Hepatic stellate cell (primary cell): Measurements from ENCODE around the gene TMEM63A.
"Not testable (repeated sequence)": the region's sequence is repeated elsewhere in the genome, so short reads cannot be mapped to it uniquely, and the experiment has no call there.

ENCODE experiments used
- DNase-seq: peaks from one replicate; pipeline ENCODE4 v3.0.0; 2011; ENCODE audit warnings: low spot score

Gene TMEM63A

DNA sequence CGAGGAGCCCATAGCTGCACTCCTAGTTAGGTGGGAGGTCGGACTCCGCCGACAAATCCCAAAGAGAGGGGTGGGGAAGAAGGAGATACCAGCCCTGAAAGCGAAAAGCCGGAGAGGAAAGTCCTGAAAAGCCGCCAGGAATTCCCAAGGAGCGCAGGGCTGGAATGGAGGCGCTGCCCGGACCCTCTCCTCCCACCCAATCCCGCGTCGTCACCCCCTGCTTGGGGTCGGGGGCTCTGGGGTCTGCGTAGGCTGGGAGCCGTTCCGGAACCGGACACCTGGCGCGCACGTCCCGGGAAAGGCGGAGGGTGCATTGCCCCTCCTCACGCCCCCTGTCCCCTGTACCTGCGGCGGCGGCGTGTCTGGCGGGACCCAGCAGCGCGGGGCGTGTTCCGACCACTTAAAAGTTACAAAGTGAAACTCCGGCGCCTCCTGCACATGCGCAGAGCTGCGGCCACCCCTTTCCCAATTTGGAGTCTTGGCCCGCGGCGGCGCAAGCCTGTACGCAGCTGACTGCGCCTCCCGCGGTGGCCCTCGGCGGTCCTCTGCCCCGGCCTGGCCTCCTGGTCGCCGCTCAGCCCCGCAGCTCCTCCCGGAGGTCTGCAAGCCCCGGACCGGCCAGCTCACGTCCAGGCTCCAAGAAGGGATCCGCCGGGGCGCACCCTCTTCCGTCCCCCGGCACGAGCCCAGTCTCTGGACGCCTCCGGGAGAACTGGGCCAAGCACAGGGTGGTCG, at the start of gene TMEM63A:
TMEM63A (minus strand) TSS at position 422 of the 735 bp plus-strand sequence. CDS start 4,800 bp downstream, outside the sequence.
- DNase-seq: peak; percentile 98

DNA sequence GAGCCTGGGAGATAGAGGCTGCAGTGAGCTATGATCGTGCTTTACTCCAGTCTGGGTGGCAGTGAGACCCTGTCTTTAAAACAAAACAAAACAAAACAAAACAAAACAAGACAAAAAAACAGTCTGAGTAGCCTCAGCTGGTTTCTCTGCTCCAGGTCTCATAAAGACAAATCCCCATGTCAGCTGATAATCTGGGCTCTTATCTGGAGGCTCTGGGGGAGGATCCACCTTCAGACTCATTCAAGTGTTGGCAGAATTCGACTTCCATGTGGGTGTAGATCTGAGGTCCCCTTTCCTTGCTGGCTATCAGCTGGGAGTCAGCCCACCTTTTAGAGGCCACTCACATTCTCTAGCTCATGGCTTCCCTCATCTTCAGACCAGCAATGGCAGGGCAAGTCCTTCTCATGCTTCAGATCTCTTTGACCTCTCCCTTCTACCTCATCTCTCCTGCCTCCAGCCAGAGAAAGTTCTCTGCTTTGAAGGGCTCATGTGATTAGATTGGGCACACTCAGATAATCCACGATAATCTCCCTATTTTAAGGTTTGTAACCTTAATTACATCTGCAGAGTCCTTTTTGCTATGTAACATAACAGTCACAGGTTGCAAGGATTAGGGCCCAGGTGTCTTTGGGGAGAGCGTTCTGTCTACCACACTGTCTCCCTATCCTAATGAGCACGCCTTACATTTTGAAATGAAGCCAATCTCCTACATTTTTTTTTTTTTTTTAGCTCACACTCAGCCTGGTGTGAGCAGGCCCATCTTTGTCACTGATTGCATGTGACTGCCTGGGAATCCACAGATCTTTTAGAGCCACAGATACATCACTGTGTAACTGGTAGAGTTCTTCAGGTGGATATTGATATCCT, 49.3 kb upstream of the TMEM63A start:
- DNase-seq: no peak

DNA sequence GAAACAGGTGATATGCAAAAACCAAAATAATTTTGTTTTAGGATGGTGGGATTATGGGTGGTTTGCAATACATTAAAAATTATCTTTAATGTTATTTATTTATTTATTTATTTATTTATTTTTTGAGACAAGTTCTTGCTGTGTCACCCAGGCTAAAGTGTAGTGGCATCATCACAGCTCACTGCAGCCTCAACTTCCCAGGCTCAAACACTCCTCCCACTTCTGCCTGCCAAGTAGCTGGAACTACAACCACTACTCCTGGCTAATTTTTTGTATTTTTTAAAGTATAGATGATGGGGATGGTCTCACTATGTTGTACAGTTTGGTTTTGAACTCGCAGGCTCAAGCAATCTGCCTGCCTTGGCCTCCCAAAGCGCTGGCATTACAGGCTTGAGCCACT, 48.4 kb upstream of the TMEM63A start:
- no peak for DNase-seq

DNA sequence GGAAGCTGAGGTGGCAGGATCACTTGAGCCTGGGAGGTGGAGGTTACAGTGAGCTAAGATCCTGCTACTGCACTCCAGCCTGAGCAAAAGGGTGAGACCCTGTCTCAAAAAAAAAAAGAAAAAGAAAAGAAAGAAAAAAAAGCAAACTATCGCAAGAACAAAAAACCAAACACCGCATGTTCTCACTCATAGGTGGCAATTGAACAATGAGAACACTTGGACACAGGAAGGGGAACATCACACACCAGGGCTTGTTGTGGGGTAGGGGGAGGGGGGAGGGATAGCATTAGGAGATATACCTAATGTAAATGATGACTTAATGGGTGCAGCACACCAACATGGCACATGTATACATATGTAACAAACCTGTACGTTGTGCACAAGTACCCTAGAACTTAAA, 47.3 kb upstream of the TMEM63A start:
- not testable (repeated sequence) for DNase-seq

DNA sequence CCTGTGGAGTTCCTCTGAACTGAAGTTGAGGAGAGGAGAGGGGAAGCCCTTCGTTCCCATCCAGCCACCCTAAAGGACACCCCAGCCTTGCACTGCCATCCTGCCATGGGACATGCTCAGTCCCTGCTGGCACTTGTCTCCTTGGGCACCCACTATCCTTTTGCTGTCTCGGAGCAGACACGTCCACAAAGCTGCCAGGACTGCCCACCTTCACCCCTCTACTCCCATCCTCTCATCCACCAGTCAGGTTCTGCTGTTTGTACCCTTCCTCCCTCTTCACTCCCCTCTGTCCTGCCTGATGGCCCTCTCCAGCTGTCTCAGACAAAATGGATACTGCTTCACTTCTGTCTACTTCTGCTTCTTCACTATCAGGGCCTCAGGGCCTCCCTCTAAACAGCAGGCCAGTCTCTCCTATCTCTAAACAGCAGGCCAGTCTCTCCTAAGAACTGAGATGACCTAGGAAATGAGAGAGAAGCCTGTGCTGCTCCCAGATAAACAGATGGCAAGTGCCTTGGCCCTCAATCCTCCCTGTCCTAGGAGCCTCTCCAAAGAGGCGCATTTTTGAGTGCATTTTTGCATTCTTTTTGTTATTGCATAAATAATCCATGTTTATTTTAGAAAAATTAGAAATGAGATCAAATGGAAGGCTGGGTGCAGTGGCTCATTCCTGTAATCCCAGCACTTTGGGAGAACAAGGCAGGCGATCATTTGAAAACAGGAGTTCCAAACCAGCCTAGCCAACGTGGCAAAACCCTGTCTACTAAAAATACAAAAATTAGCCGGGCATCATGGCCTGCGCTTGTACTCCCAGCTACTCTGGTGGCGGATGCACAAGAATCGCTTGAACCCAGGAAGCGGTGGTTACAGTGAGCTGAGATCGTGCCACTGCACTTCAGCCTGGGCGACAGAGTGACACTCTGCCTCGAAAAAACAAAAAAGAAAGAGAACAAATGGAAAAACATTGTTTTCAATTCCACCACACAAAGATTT, 46.3 kb upstream of the TMEM63A start:
- no peak for DNase-seq

DNA sequence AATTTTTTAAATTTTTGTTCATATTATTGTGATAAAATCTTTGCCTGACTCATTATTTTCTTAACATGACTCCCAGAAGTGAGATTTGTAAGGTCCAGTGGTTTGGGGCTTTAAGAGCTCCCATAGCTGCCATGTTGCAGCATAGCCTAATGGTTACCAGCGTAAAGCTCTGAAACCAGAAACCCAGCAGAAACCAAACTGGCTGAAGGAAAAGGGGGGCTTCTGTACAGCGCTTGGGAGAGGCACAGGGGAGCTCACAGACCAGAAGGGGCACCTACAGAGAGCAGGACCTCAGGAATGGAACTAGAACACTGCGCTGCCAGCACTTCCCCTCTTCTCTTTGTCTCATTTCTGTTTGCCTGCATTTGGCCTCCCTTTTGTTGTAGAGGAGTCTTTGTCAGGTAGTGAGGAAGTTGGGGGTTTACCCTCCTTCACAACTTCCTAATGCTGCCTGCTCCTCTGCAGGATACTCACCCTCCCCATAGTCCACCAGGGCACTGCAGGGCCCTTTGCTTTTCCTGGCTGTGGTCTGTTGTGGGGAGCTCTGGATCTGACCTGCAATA, 44.5 kb upstream of the TMEM63A start:
- peak; percentile 46 for DNase-seq

DNA sequence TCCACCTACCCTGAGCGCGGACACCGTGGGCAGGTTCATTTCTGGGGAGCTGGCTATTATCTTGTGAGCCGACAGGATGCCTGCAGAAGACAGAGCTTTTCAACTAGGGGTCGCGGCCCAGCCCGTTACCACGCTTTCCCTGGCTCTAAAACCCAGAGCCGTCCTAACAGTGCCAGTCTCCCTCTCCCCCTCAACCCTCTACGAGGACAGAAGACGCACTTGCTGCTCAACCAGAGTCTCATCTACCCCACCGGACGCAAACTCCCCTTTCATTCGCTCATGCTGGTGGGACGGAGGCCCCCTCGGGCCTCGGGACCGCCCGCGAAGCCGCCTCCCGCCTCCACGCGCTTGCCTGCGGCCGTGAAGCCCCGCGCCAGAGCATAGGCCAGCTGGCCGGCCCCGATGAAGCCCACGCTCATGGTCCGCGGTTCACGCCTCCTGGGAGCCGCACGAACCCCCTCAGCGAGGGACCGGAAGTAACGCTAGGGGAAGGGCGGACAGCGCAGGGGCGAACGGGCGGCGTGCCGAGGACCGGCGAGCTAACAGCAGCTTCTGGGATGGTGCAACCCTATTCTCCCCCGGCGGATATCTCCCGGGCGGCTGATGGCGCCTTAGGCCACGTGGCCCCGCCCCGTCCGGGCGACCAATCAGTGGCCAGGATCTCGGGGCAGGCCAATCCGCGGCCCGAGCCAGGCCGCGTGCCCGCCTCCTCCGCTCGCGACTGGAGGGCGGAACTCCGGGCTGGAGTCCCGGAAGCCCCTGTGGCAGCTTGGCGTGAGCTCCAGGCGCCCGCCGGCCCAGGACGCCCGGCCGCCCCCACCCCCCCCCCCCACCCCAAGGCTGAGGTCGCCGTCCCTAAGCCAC, 41.7 kb upstream of the TMEM63A start, which contains the start of gene PYCR2:
PYCR2 (minus strand) TSS at position 559 of the 864 bp plus-strand sequence; CDS start at position 419, 140 bp downstream.
- DNase-seq: peak; percentile 99

DNA sequence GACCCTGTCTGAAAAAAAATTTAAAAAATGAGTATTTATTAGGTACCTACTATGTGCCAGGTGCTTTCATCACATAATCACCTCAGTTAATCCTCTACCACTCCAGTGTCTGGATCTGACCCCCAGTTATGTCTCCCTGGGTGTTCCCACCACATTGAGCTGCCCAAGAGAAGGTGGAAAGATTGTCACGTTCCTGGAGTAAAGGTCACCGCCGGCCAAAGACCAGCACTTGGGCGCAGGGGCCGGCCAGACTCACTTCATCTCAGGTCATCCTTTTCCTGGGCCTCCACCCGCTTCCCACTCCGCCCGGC, 41.2 kb upstream of the TMEM63A start:
- peak; percentile 41 for DNase-seq

DNA sequence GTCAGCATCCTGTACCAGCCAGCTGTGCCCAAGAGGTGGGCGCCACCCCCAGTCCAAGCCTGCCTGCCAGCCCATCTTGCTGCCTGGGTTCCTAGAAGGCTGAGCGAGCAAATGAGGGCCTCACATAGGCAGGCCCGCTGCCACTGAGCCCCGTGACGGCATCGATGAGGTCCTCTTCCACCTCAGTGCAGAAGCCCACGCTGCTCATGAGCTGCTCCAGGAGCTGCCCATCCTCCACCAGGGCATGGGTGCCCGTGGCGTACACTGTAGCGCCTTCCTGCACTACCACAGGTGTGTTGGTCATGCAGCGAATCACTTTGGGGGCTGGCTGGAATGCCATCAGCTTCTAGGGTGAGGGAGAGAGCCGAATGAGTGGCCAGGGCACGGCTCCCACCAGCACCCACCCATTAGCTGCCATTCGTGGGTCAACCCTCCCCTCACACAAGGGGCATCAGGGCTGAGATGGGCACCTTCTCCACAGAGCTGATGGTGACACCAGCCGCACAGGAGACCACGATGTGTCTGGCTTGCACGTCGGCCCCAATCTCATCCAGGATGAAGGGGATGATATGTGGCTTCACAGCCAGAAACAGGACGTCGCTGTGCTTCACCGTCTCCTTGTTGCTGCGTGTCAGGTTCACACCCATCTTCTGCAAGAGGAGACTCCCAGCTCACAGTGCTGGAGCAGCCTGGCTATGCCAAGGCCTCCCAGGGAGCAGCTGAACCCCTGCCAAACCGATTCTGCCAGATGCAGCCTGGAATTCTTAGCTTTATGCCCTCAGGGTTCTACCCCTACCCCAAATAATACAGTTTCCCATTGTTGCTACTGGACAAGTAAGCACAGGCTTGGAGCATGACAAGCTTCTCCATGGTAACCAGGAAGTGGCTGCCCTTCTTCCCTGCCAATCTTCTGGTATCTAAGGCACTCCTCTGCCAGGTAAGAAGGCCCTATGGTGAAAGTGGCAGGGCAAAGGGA, 39.8 kb upstream of the TMEM63A start:
- DNase-seq: no peak

DNA sequence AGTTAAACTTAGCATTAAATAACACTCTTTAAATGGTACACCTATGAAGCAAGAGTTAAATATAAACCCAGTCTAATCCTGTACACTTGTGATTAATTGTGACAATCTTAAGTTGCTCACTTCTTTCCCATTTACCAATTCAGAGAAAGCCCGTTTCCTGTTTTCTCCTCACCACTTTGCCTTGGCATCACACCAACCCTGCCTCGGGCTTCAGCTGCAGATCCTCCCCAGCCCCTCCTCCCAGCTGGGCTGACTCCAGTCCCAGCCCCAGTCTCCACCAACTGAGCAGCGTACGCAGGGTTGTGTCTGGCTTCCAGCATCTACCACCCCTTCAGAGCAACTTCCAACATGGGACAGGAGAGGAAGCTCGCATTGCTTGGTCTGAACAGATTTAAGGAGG, 37.7 kb upstream of the TMEM63A start:
- DNase-seq: no peak

DNA sequence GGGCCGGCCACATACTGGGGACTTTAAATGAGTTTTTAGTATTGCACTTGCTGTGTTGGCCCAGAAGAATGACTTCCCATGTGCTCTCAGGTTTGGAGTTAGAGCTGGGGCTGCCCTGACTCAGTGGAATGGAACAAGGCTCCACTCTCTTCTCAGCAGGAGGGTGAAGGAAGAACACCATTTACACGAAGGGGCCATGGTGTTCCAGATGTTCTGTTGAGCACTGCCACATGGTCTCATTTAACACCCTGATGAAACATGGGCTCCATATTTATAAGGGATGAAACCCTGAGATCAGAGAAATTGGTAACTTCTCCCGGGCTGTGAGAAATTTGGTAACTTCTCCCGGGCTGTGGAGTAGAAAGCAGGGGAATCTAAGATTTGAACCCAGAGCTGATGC, 36.1 kb upstream of the TMEM63A start:
- DNase-seq: no peak

DNA sequence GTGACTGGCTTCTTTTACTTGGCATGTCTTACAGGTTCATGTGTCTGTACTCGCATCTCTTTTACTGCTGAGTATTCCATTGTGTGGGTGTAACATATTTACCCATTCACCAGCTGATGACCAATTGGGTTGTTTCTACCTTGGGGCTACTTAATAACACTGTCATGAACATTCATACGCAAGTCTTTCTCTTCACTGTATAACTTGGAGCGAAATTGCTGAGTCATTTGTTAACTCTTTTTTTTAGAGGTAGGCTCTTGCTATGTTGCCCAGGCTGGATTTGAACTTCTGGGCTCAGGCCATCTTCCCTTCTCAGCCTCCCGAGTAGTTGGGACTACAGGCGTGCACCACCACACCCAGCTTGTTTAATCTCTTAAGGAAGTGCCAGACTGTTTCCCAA, 35.4 kb upstream of the TMEM63A start:
- DNase-seq: no peak

DNA sequence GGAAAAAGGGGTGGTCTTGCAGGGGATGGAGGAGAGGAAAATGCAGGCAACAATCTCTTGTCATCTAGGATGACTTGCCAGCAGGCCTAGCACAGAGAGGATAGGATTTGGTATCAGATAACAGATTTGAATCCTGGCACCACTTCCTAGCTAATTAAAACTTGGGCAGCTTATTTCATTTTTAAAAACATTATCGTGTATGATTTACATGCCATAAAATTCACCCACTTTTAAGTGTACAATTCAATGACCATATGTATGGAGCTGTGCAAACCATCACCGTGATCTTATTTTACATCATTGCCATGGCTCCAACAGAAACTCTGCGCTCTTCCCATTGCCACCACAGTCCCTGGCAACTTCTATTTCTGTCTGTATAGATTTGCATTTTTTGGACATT, 34.9 kb upstream of the TMEM63A start:
- DNase-seq: no peak

DNA sequence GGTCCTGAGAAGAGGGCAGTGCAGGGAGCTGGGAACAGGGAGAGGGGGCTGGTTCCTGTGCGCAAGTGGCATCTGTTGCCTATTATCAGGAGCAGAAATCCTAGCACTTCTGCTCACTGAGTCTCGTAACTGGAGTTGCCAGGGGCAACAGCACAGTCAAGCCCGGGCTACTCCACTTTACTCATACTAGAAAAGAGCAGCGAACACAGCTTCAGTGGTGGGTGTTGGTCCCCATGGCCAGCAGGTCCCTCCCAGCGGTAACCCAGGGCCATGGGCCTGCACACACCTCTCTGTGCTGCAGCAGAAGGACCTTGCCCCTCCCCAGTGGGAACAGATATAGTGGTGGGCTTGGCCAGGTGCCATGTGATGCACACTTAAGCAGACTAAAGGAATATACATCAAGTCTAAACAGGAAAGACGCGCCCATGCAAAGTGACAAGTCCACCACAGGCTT, 33.4 kb upstream of the TMEM63A start:
- no peak for DNase-seq

DNA sequence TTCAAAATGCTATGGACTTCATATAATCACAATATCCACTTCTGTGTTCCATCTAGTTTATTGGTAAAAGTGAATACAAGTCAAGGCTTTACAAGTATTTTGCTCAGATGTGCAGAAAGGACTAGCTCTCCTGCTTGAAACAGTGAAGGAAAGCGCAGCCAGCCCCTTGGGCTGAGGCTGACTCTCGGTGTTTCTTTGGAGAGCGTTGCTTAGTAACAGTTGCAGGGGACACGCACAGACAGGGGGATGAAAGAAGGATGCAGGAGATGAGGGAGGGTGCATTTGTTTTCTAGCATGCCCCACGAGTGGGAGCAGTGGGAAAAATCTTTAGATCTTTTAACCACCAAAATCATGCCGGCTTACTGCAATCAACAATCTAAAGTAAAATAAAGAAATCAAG, 32.8 kb upstream of the TMEM63A start:
- no peak for DNase-seq

DNA sequence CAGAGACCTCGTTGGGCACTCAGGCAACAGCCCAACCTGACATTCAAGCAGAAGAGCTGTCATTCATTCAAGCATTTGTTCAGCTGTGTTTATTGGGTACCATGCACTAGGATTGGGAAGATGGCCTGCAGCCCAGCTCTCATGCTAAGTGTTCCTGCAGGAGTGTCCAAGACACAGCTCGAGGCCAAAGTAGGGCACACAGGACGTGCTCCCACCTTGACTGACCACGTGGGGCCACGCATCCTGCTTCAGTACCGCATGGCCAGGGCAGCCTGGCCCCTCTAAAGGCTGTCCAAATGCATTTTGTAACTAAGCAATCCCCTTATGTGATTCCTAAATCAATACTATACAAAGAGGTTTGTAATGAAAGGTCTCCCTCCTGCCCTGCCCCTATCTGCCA, 32.2 kb upstream of the TMEM63A start:
- DNase-seq: no peak

DNA sequence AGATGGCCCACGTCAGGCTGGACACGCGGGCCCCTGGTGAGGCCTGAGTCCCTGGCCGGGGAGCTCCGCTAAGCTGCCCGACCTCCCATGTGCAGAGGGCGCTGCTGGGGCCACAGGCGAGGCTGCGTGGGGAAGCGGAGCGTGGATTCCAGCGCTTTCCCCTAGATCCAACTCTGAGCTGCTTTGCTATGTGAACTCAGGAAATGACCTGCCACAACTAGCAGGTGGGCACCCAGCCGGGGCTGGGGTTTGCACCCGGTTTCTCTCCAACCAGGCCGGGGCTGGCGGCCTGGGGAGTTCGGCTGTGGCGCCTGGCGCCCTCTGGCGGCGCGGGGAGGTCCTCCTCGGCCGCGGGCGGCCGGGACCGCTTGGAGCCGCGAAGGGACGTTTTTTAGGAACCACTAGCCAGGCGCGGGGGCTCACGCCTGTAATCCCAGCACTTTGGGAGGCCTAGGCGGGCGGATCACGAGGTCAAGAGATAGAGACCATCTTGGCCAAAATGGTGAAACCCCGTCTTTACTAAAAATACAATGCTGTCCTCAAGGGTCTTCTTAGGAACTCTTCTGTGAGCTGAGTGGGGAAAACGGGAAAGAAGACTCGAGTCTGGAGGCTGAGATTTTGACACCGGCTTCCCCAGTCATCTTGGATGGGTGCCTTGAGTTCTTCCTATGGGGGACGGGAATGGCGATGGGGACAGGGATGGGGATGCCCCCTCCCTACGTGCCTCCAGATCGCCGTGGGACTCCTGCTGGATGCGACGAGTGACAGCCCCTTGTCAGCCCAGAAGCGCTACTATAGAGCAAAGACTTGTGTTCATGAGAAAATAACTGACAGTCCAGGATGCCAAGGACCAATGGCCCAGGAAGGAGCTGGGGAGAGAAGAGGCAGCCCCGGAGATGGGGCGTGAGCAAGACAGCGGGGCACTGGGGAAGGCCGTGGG, 29.3 kb upstream of the TMEM63A start:
- DNase-seq: peak; percentile 76

DNA sequence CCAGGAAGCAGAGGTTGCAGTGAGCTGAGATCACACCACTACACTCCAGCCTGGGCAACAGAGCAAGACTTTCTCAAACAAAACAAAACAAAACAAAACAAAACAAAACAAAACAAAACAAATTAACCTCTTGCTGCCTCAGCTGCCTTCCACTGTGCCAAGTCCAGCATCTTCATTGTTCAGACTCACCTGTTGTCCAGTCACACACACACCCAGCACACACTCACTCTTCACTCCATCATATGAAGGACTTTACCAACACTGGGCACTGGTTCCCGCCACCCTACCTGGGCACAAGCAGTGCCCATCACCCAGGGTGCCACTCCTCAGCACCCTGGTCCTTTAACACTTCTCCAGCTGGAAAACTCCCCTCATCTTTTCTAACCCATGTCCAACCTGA, 27.3 kb upstream of the TMEM63A start:
- DNase-seq: no peak
